IMR-90 (cell line): ENCODE data around the gene BCAS1. TPM values are rescaled to one million over a fixed set of nuclear protein-coding genes. Genes with fewer than 3 reads are reported as not detected.

ENCODE experiments used
- ATAC-seq: fragments of 200-7000 bp; cut with Tn5 transposase; 2 replicates; pipeline ENCODE4 v1.9.1; 2020; ENCODE audit warnings: low read depth, mild to moderate bottlenecking, moderate library complexity
- BruUV-seq: library from RNA; stranded (reverse); fragments of 400-500 nt; replicated peaks from 2 replicates; lab custom pipeline; 2021; lab: Mats Ljungman, UMichigan
- CTCF ChIA-PET: fragments of 300-600 bp; formaldehyde crosslinking; extraction: SDS; loops from one replicate; lab custom pipeline; 2021; ENCODE audit warnings: antibody characterized with exemption; lab: Yijun Ruan, JAX
- POLR2A ChIA-PET: fragments of 300-600 bp; sonication (Branson Sonifier 250); formaldehyde crosslinking; loops from one replicate; lab custom pipeline; 2022; ENCODE audit warnings: antibody characterized with exemption; ENCODE audit not compliant: unreplicated experiment; lab: Charles Lee
- DNase-seq: peaks from one replicate; pipeline ENCODE4 v3.0.0; 2013
- H2AFZ ChIP-seq: replicated peaks from 2 replicates; pipeline ENCODE3; 2013; ENCODE audit warnings: low read length, mild to moderate bottlenecking; ENCODE audit not compliant: poor library complexity
- H2AK5ac ChIP-seq: 2 replicates; pipeline ENCODE4 v1.6.1; 2013; ENCODE audit warnings: low read depth, low read length, inconsistent platforms
- H2AK9ac ChIP-seq: replicated peaks from 2 replicates; pipeline ENCODE3; 2013; ENCODE audit warnings: mild to moderate bottlenecking, low read depth, low read length, moderate library complexity; ENCODE audit not compliant: poor library complexity
- H2BK120ac ChIP-seq: 2 replicates; pipeline ENCODE4 v1.6.1; 2013; ENCODE audit warnings: low read depth, low read length, inconsistent platforms
- H2BK15ac ChIP-seq: 3 replicates; pipeline ENCODE4 v1.6.1; 2013; ENCODE audit warnings: low read depth, low read length, inconsistent platforms
- H2BK20ac ChIP-seq: 2 replicates; pipeline ENCODE4 v1.6.1; 2013; ENCODE audit warnings: low read depth, mild to moderate bottlenecking, inconsistent platforms, low read length, moderate library complexity
- H2BK5ac ChIP-seq: 2 replicates; pipeline ENCODE4 v1.6.1; 2013; ENCODE audit warnings: mild to moderate bottlenecking, low read depth, low read length, inconsistent platforms; ENCODE audit not compliant: poor library complexity, severe bottlenecking
- H3K14ac ChIP-seq: replicated peaks from 2 replicates; pipeline ENCODE4 v1.6.1; 2013; ENCODE audit warnings: low read depth, low read length, inconsistent platforms
- H3K18ac ChIP-seq: 2 replicates; pipeline ENCODE4 v1.6.1; 2013; ENCODE audit warnings: low read depth, low read length, control low read depth
- H3K23ac ChIP-seq: 2 replicates; pipeline ENCODE4 v1.6.1; 2013; ENCODE audit warnings: low read depth, low read length, inconsistent platforms
- H3K27ac ChIP-seq: 2 replicates; pipeline ENCODE4 v1.5.1; 2013; ENCODE audit warnings: mild to moderate bottlenecking, control low read depth, low read length; ENCODE audit not compliant: insufficient read depth
- H3K27me3 ChIP-seq: 2 replicates; pipeline ENCODE4 v1.6.1; 2013; ENCODE audit warnings: low read length; ENCODE audit not compliant: control insufficient read depth, insufficient read depth
- H3K36me3 ChIP-seq: 2 replicates; pipeline ENCODE4 v1.6.1; 2013; ENCODE audit warnings: low read length, mixed read lengths; ENCODE audit not compliant: control insufficient read depth, insufficient read depth
- H3K4ac ChIP-seq: 2 replicates; pipeline ENCODE4 v1.6.1; 2013; ENCODE audit warnings: low read depth, low read length, inconsistent platforms
- H3K4me1 ChIP-seq: 2 replicates; pipeline ENCODE4 v1.6.1; 2013; ENCODE audit warnings: low read length, mixed read lengths; ENCODE audit not compliant: control insufficient read depth, insufficient read depth
- H3K4me2 ChIP-seq: 2 replicates; pipeline ENCODE4 v1.6.1; 2013; ENCODE audit warnings: low read depth, mild to moderate bottlenecking, control low read depth, low read length, moderate library complexity
- H3K4me3 ChIP-seq: 2 replicates; pipeline ENCODE4 v1.5.1; 2013; ENCODE audit warnings: low read depth, mild to moderate bottlenecking, control low read depth, low read length, moderate library complexity; ENCODE audit not compliant: insufficient read depth
- H3K56ac ChIP-seq: 2 replicates; pipeline ENCODE4 v1.6.1; 2013; ENCODE audit warnings: low read length, inconsistent platforms; ENCODE audit not compliant: insufficient read depth; ENCODE audit errors: extremely low read depth
- H3K79me1 ChIP-seq, 2 experiments: 2 replicates each; pipeline ENCODE4 v1.6.1; 2013; ENCODE audit warnings: low read length in 2 of 2, inconsistent platforms in 1 of 2, low read depth in 1 of 2
- H3K9ac ChIP-seq: 2 replicates; pipeline ENCODE4 v1.6.1; 2013; ENCODE audit warnings: low read depth, low read length, control low read depth
- H3K9me1 ChIP-seq: 2 replicates; pipeline ENCODE4 v1.6.1; 2013; ENCODE audit warnings: low read length, inconsistent platforms; ENCODE audit not compliant: insufficient read depth
- H3K9me3 ChIP-seq: 2 replicates; pipeline ENCODE4 v1.6.1; 2013; ENCODE audit warnings: low read length; ENCODE audit not compliant: control insufficient read depth, insufficient read depth
- H4K20me1 ChIP-seq: 2 replicates; pipeline ENCODE4 v1.6.1; 2013; ENCODE audit warnings: low read length, inconsistent platforms; ENCODE audit not compliant: insufficient read depth
- H4K5ac ChIP-seq: 2 replicates; pipeline ENCODE4 v1.6.1; 2013; ENCODE audit warnings: mild to moderate bottlenecking, low read depth, low read length, control low read depth
- H4K8ac ChIP-seq, 2 experiments: 2 replicates each; pipeline ENCODE4 v1.6.1; 2013; ENCODE audit warnings: low read depth in 2 of 2, low read length in 2 of 2, control low read depth in 1 of 2, inconsistent platforms in 1 of 2
- H4K91ac ChIP-seq: 2 replicates; pipeline ENCODE4 v1.6.1; 2013; ENCODE audit warnings: low read depth, low read length, inconsistent platforms; ENCODE audit not compliant: insufficient read depth
- CEBPB ChIP-seq: IDR thresholded peaks from 2 replicates; pipeline ENCODE4 v1.6.1; 2012; ENCODE audit warnings: low read depth, low read length, improper control_type of control experiment
- CHD1 ChIP-seq: IDR thresholded peaks from 2 replicates; pipeline ENCODE4 v1.6.1; 2012; ENCODE audit warnings: low read depth, low read length, improper control_type of control experiment
- CTCF ChIP-seq: conservative IDR thresholded peaks from 2 replicates; pipeline ENCODE4 v1.5.1; 2012; ENCODE audit warnings: mild to moderate bottlenecking, low read depth, low read length, improper control_type of control experiment
- FOS ChIP-seq: fragments of 150-350 bp; IDR thresholded peaks from 2 replicates; pipeline ENCODE4 v1.6.1; 2016; ENCODE audit warnings: low read depth, low read length
- MAFK ChIP-seq: IDR thresholded peaks from 2 replicates; pipeline ENCODE4 v1.6.1; 2012; ENCODE audit warnings: low read depth, low read length, improper control_type of control experiment
- NFE2L2 ChIP-seq: fragments of 150-350 bp; IDR thresholded peaks from 2 replicates; pipeline ENCODE4 v1.6.1; 2016; ENCODE audit warnings: low read depth, mild to moderate bottlenecking, low read length
- POLR2A ChIP-seq: IDR thresholded peaks from 2 replicates; pipeline ENCODE4 v1.6.1; 2012; ENCODE audit warnings: mild to moderate bottlenecking, low read depth, low read length
- RCOR1 ChIP-seq: IDR thresholded peaks from 2 replicates; pipeline ENCODE4 v1.6.1; 2012; ENCODE audit warnings: mild to moderate bottlenecking, low read length, improper control_type of control experiment; ENCODE audit not compliant: insufficient replicate concordance
- SMC3 ChIP-seq: fragments of 150-350 bp; IDR thresholded peaks from 2 replicates; pipeline ENCODE4 v1.6.1; 2016; ENCODE audit warnings: low read depth, mild to moderate bottlenecking, antibody characterized with exemption, low read length, moderate library complexity
- USF2 ChIP-seq: fragments of 150-350 bp; IDR thresholded peaks from 2 replicates; pipeline ENCODE4 v1.6.1; 2017; ENCODE audit warnings: mild to moderate bottlenecking, antibody characterized with exemption, low read length, low read depth
- WGBS, 2 experiments: methylation state at CpG; one replicate each; pipeline versions ENCODE4 v1.1.5 to v1.1.7; 2013; ENCODE audit warnings: missing lambda C conversion rate in 2 of 2; ENCODE audit not compliant: insufficient read length in 1 of 2; ENCODE audit errors: extremely low coverage in 2 of 2; 5-methylcytosine and 5-hydroxymethylcytosine counted together
- dilution Hi-C: fragments of 300-500 bp; cut with HindIII; formaldehyde crosslinking; loops from one replicate; pipeline ENCODE4 v1.14.3; 2018; ENCODE audit warnings: low sequenced_read_pairs; ENCODE audit not compliant: unreplicated experiment
- in situ Hi-C: fragments of 300-500 bp; cut with MboI; formaldehyde crosslinking; loops from 3 replicates; pipeline ENCODE4 v1.14.3; 2019; ENCODE audit warnings: low sequenced_read_pairs, inconsistent platforms, mixed read lengths
- intact Hi-C: fragments of 100-400 bp; cut with micrococcal nuclease; formaldehyde crosslinking; loops from 2 replicates; pipeline ENCODE4 v1.10.0; 2022
- polyA plus RNA-seq, 3 experiments: library from polyadenylated mRNA; depleted of rRNA; stranded (reverse); fragments of >200 nt; gene quantifications; 2 replicates each; pipeline ENCODE4 v1.2.3, GENCODE V29; 2012; ENCODE audit warnings: low replicate concordance in 1 of 3
- total RNA-seq: library from RNA; depleted of rRNA; stranded (reverse); fragments of >200 nt; gene quantifications from 2 replicates; pipeline ENCODE4 v1.2.3, GENCODE V29; 2012
- TF ChIP-seq, protein P1 (sequence below): fragments of 150-350 bp; IDR thresholded peaks from 2 replicates; pipeline ENCODE4 v1.6.1; 2016; ENCODE audit warnings: low read depth, mild to moderate bottlenecking, low read length, moderate library complexity, borderline replicate concordance

The BCAS1 gene
- total and polyA plus RNA-seq, 2 of the 4 experiments (the other 2 are of a cell fraction): under 0.01 TPM; not detected in 1

DNA sequence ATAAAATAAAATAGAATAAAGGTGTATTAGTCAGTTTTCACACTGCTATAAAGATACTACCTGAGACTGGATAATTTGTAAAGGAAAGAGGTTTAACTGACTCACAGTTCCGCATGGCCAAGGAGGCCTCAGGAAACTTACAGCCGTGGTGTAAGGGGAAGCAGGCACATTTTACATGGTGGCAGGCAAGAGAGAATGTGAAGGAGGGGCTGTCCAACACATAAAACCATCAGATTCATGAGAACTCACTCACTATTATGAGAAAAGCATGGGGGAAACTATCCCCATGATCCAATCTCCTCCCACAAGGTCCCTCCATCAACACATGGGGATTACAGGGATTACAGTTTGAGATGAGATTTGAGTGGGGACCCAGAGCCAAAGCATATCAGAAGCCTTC lies 41.1 kb upstream of the BCAS1 start:
- Histone ChIP-seq H3K9ac (no peak overlapping the region), H2BK20ac (no peak overlapping the region), H4K91ac (no peak overlapping the region), H3K9me3 (no peaks in the 10 kb centered on the region), H3K14ac (no peak overlapping the region), H3K4ac (no peak overlapping the region), H2BK15ac (no peak overlapping the region), H2AK9ac (no peak overlapping the region), H2AFZ (no peak overlapping the region), H3K4me1 (peaks cover 8% of the 10 kb centered on the region; the same call in 1 of the 2 replicates), H3K4me3 (no peak overlapping the region), H3K27me3 (no peaks in the 10 kb centered on the region), H4K5ac (no peak overlapping the region), H3K9me1 (no peaks in the 10 kb centered on the region), H3K79me1 (no peaks in the 10 kb centered on the region), H3K27ac (no peak overlapping the region), H3K56ac (no peak overlapping the region), H3K4me2 (no peak overlapping the region), H3K36me3 (no peaks in the 10 kb centered on the region), H3K18ac (no peak overlapping the region), H3K23ac (no peak overlapping the region), H2AK5ac (no peak overlapping the region), H2BK120ac (no peak overlapping the region), H2BK5ac (no peak overlapping the region), H4K20me1 (no peaks in the 10 kb centered on the region), H4K8ac (no peak overlapping the region)
- TF ChIP-seq USF2 (no peak), CHD1 (no peak), CEBPB (no peak), NFE2L2 (no peak), POLR2A (no peak), MAFK (no peak), SMC3 (no peak), CTCF (no peak), RCOR1 (no peak), FOS (no peak)
- TF ChIP-seq, protein P1, sequence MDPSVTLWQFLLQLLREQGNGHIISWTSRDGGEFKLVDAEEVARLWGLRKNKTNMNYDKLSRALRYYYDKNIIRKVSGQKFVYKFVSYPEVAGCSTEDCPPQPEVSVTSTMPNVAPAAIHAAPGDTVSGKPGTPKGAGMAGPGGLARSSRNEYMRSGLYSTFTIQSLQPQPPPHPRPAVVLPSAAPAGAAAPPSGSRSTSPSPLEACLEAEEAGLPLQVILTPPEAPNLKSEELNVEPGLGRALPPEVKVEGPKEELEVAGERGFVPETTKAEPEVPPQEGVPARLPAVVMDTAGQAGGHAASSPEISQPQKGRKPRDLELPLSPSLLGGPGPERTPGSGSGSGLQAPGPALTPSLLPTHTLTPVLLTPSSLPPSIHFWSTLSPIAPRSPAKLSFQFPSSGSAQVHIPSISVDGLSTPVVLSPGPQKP: no peak
- DNase-seq (no peak), ATAC-seq (no peak)
- WGBS, 2 experiments: no CpG with 5 or more reads among the region's 2 CpGs
- intact Hi-C loops (no loop called here), in situ Hi-C loops (no loop called here), dilution Hi-C loops (no loop called here)
- ChIA-PET CTCF (no interaction called here), POLR2A (no interaction called here)
- BruUV-seq: no TSS peak
